HCT116 (cell line): Measurements from ENCODE around the gene RAPGEF2. TPM values are rescaled to one million over a fixed set of nuclear protein-coding genes. Genes with fewer than 3 reads are reported as not detected.

Experiments used
- ATAC-seq: fragments of 200-7000 bp; cut with Tn5 transposase; 2 replicates; pipeline ENCODE4 v1.9.1; 2020; ENCODE audit warnings: mild to moderate bottlenecking, moderate library complexity
- BruUV-seq: library from RNA; stranded (reverse); fragments of 400-500 nt; replicated peaks from 2 replicates; lab custom pipeline; 2021; lab: Mats Ljungman, UMichigan
- CTCF ChIA-PET: fragments of 300-600 bp; sonication (Branson Sonifier 250); formaldehyde crosslinking; loops from one replicate; lab custom pipeline; 2021; ENCODE audit warnings: antibody characterized with exemption; lab: Charles Lee
- POLR2A ChIA-PET: fragments of 300-600, 350-600 bp; sonication (Branson Sonifier 250); formaldehyde crosslinking; loops from one replicate; lab custom pipeline; 2021; ENCODE audit warnings: antibody characterized with exemption; lab: Charles Lee
- RAD21 ChIA-PET, 2 experiments: fragments of 300-600 bp; sonication (Branson Sonifier 250); formaldehyde crosslinking; loops; one replicate each; lab custom pipeline; 2023; ENCODE audit warnings: low total read pairs in 2 of 2; ENCODE audit not compliant: uncharacterized antibody in 2 of 2, unreplicated experiment in 2 of 2, low non-redundant PET in 1 of 2; lab: Charles Lee
- DNase-seq: peaks from one replicate; pipeline ENCODE4 v3.0.0-alpha.2; 2010; ENCODE audit warnings: low read depth, low spot score
- H2AFZ ChIP-seq: fragments of 200-600 bp; shearing (Covaris generic), sonication (generic); 2 replicates; pipeline ENCODE4 v1.6.1; 2017; ENCODE audit warnings: low read depth, mixed run types, mixed read lengths, antibody characterized with exemption, low read length; ENCODE audit not compliant: poor library complexity, severe bottlenecking
- H3K27ac ChIP-seq: 2 replicates; pipeline ENCODE4 v1.5.1; 2012; ENCODE audit warnings: low read depth, low read length
- H3K27me3 ChIP-seq: fragments of 200-600 bp; sonication (generic); 2 replicates; pipeline ENCODE4 v1.6.1; 2016; ENCODE audit warnings: mixed run types, low read length, mixed read lengths; ENCODE audit not compliant: insufficient read depth
- H3K36me3 ChIP-seq, 2 experiments: fragments of 200-500 bp in 1 of 2; fragments of 200-600 bp in 1 of 2; sonication (Bioruptor generic) in 1 of 2; sonication (generic) in 1 of 2; 2 replicates each; pipeline versions ENCODE4 v1.5.1 to v1.6.1; 2014 to 2016; ENCODE audit warnings: low read length in 2 of 2, inconsistent platforms in 1 of 2, mixed read lengths in 1 of 2, mixed run types in 1 of 2; ENCODE audit not compliant: insufficient read depth in 2 of 2, control insufficient read depth in 1 of 2
- H3K4me1 ChIP-seq, 2 experiments: fragments of 200-600 bp in 1 of 2; sonication (generic) in 1 of 2; 2 replicates each; pipeline versions ENCODE4 v1.5.1 to v1.6.1; 2012 to 2017; ENCODE audit warnings: low read length in 2 of 2, inconsistent platforms in 1 of 2, mild to moderate bottlenecking in 1 of 2, mixed read lengths in 1 of 2, mixed run types in 1 of 2, moderate library complexity in 1 of 2; ENCODE audit not compliant: insufficient read depth in 2 of 2, control insufficient read depth in 1 of 2
- H3K4me2 ChIP-seq: fragments of 200-600 bp; sonication (generic); 2 replicates; pipeline ENCODE4 v1.6.1; 2017; ENCODE audit warnings: mixed run types, low read length, mixed read lengths
- H3K4me3 ChIP-seq, 2 experiments: fragments of 200-600 bp in 1 of 2; sonication (generic) in 1 of 2; replicated peaks in 1 of 2; 2 replicates each; pipeline ENCODE4 v1.5.1; 2011 to 2016; ENCODE audit warnings: low read length in 2 of 2, control low read depth in 1 of 2, low read depth in 1 of 2, mild to moderate bottlenecking in 1 of 2, mixed read lengths in 1 of 2, mixed run types in 1 of 2
- H3K79me2 ChIP-seq: fragments of 200-600 bp; sonication (generic); 2 replicates; pipeline ENCODE4 v1.6.1; 2017; ENCODE audit warnings: mild to moderate bottlenecking, mixed run types, low read length, moderate library complexity, mixed read lengths; ENCODE audit not compliant: insufficient read depth
- H3K9ac ChIP-seq: fragments of 200-600 bp; sonication (generic); 2 replicates; pipeline ENCODE4 v1.6.1; 2016; ENCODE audit warnings: low read length, mixed read lengths
- H3K9me2 ChIP-seq: fragments of 200-600 bp; sonication (generic), shearing (Covaris generic); 2 replicates; pipeline ENCODE4 v1.6.1; 2017; ENCODE audit warnings: mixed run types, mild to moderate bottlenecking, moderate library complexity; ENCODE audit not compliant: insufficient read depth
- H3K9me3 ChIP-seq, 2 experiments: fragments of 200-500 bp in 1 of 2; fragments of 200-600 bp in 1 of 2; sonication (Bioruptor generic) in 1 of 2; sonication (generic) in 1 of 2; 2 replicates each; pipeline ENCODE4 v1.6.1; 2014 to 2017; ENCODE audit warnings: low read length in 2 of 2, mixed read lengths in 2 of 2, inconsistent platforms in 1 of 2, low read depth in 1 of 2, mild to moderate bottlenecking in 1 of 2, mixed run types in 1 of 2, moderate library complexity in 1 of 2; ENCODE audit not compliant: control insufficient read depth in 1 of 2, insufficient read depth in 1 of 2
- H4K20me1 ChIP-seq: fragments of 200-600 bp; sonication (generic), shearing (Covaris generic); 2 replicates; pipeline ENCODE4 v1.6.1; 2017; ENCODE audit warnings: mixed run types, mild to moderate bottlenecking, moderate library complexity; ENCODE audit not compliant: insufficient read depth
- CEBPB ChIP-seq: IDR thresholded peaks from 2 replicates; pipeline ENCODE4 v1.6.1; 2012; ENCODE audit warnings: low read depth
- EGR1 ChIP-seq: IDR thresholded peaks from 2 replicates; pipeline ENCODE4 v1.6.1; 2012; ENCODE audit warnings: low read depth
- ELF1 ChIP-seq: IDR thresholded peaks from 2 replicates; pipeline ENCODE4 v1.6.1; 2012; ENCODE audit warnings: low read depth, borderline replicate concordance
- POLR2AphosphoS5 ChIP-seq: IDR thresholded peaks from 2 replicates; pipeline ENCODE4 v1.6.1; 2011; ENCODE audit warnings: mild to moderate bottlenecking, low read depth, low read length, moderate library complexity
- SIN3A ChIP-seq: IDR thresholded peaks from 2 replicates; pipeline ENCODE4 v1.6.1; 2012; ENCODE audit warnings: low read depth
- TCF7L2 ChIP-seq: IDR thresholded peaks from 2 replicates; pipeline ENCODE4 v1.7.0; 2011; ENCODE audit warnings: borderline replicate concordance, inconsistent platforms; ENCODE audit not compliant: insufficient read depth, insufficient read length; ENCODE audit errors: extremely low read depth
- ZNF274 ChIP-seq: fragments of 200-500 bp; sonication (Bioruptor generic); IDR thresholded peaks from 2 replicates; pipeline ENCODE4 v1.6.1; 2014; ENCODE audit warnings: mild to moderate bottlenecking, low read depth, low read length, inconsistent platforms
- intact Hi-C: fragments of 100-400 bp; cut with micrococcal nuclease; formaldehyde crosslinking; loops from 2 replicates; pipeline ENCODE4 v1.10.0; 2022
- total RNA-seq: library from RNA; stranded (reverse); gene quantifications from one replicate; pipeline ENCODE4 v1.2.1, GENCODE V29; 2021; ENCODE audit not compliant: unreplicated experiment
- TF ChIP-seq, protein P1 (sequence below): IDR thresholded peaks from 2 replicates; pipeline ENCODE4 v1.6.1; 2012
- TF ChIP-seq, protein P2 (sequence below): IDR thresholded peaks from 2 replicates; pipeline ENCODE4 v1.6.1; 2012; ENCODE audit warnings: low read depth
- TF ChIP-seq, protein P3 (sequence below): IDR thresholded peaks from 2 replicates; pipeline ENCODE4 v1.6.1; 2011; ENCODE audit warnings: mild to moderate bottlenecking, low read length, moderate library complexity; ENCODE audit not compliant: insufficient replicate concordance; ENCODE audit errors: extremely low read depth
- TF ChIP-seq, protein P4 (sequence below): IDR thresholded peaks from 2 replicates; pipeline ENCODE4 v1.6.1; 2012

RAPGEF2 gene
- total RNA-seq, 1 experiment from 2014 or later, result 21.2 TPM

DNA sequence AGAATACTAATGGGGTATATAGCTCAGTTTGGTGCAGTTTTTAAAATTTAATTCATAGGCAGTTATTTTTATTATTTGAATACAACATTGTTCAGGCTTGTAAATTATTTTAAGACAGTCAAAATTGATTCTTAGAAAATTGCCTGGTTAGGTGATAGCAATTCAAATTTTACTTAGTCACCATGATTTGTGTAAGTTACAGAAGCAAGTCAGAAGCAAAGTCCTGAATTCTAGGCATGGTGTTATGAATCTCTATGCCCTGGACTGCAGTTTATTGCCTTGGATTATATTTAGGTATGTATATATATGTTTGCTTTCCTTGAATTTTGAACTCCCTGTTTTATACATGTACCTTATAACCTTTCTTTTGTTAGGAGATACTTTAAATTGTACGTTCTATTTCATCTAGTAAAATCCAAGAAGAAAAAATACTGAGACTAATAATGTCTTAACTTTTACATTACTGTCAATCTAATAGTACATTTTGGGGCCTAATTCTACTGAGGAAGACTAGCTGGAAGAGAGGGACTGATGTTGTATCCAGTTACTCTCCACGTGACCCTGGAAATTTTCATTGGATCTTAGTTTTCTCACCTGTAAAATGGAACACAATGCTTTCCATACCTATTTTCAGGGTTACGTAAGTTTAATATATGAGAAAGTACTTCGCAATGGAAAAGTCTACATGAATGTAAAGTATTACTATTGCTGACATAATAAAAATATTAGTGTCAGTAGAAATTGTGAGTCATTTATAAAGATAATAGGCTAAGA, 25.1 kb downstream of the RAPGEF2 start:
- Histone ChIP-seq H2AFZ (no peak overlapping the region), H3K27me3 (no peaks in the 10 kb centered on the region), H3K9me3 (no peaks in the 10 kb centered on the region), H3K9me2 (no peaks in the 10 kb centered on the region), H3K4me3 (no peak overlapping the region), H3K79me2 (peaks cover 12% of the 10 kb centered on the region; the same call in 1 of the 2 replicates), H3K9ac (no peak overlapping the region), H3K4me1 (no peaks in the 10 kb centered on the region; a peak in 1 of 4 replicates), H4K20me1 (0 out of 2 replicates have a peak, but pooled peaks cover 3% of the 10 kb centered on the region), H3K27ac (no peak overlapping the region), H3K36me3 (no peaks in the 10 kb centered on the region), H3K4me2 (no peak overlapping the region)
- POLR2A ChIA-PET, result no interaction called here
- BruUV-seq, result no TSS peak
- RAD21 ChIA-PET, result no interaction called here
- intact Hi-C loops, result no loop called here
- TF ChIP-seq POLR2AphosphoS5, result no peak
- TF ChIP-seq CEBPB, result no peak
- ATAC-seq (no peak), DNase-seq (no peak)
- CTCF ChIA-PET, result no interaction called here

DNA sequence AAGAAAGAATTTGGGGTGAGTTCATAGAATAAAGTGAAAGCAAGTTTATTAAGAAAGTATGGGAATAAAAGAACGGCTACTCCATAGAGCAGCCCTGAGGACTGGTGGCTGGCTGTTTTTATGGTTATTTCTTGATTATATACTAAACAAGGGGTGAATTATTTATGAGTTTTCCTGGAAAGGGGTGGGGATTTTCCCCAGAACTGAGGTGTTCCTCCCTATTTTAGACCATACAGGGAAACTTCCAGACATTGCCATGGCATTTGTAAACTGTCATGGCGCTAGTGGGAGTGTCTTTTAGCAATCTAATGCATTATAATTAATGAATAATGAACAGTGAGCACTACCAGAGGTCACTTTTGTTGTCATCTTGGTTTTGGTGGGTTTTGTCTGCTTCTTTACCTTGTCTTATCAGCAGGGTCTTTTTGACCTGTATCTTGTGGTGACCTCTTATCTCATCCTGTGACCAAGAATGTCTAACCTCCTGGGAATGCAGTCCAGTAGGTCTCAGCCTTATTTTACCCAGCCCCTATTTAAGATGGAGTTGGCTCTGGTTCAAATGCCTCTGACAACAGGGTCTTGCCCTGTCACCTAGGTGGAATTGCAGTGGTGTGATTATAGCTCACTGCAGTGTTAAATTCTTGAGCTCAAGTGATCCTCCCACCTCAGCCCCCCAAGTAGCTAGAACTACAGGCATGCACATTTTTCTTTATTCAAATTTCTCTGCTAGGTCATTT, 27.1 kb downstream of the RAPGEF2 start:
- no peak overlapping the region for H2AFZ ChIP-seq
- intact Hi-C loops, result no loop called here
- ChIA-PET RAD21 (no interaction called here), POLR2A (no interaction called here), CTCF (no interaction called here)
- peaks cover 12% of the 10 kb centered on the region; the same call in 1 of the 2 replicates for H3K79me2 ChIP-seq
- no peaks in the 10 kb centered on the region for H3K27me3 ChIP-seq
- DNase-seq (no peak), ATAC-seq (no peak)
- H4K20me1 ChIP-seq, result 0 out of 2 replicates have a peak, but pooled peaks cover 7% of the 10 kb centered on the region
- H3K9me3 ChIP-seq, result no peaks in the 10 kb centered on the region
- H3K9ac ChIP-seq, result no peak overlapping the region
- H3K4me3 ChIP-seq, result no peak overlapping the region
- no peak overlapping the region for H3K27ac ChIP-seq
- no peaks in the 10 kb centered on the region; a peak in 1 of 4 replicates for H3K4me1 ChIP-seq
- H3K36me3 ChIP-seq, result no peaks in the 10 kb centered on the region
- no peak overlapping the region for H3K4me2 ChIP-seq
- no peaks in the 10 kb centered on the region for H3K9me2 ChIP-seq
- no TSS peak for BruUV-seq
- TF ChIP-seq EGR1 (no peak), TCF7L2 (no peak), POLR2AphosphoS5 (no peak), ZNF274 (no peak), ELF1 (no peak), SIN3A (no peak)
- TF ChIP-seq, protein P1, sequence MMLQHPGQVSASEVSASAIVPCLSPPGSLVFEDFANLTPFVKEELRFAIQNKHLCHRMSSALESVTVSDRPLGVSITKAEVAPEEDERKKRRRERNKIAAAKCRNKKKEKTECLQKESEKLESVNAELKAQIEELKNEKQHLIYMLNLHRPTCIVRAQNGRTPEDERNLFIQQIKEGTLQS, result no peak
- TF ChIP-seq, protein P2, sequence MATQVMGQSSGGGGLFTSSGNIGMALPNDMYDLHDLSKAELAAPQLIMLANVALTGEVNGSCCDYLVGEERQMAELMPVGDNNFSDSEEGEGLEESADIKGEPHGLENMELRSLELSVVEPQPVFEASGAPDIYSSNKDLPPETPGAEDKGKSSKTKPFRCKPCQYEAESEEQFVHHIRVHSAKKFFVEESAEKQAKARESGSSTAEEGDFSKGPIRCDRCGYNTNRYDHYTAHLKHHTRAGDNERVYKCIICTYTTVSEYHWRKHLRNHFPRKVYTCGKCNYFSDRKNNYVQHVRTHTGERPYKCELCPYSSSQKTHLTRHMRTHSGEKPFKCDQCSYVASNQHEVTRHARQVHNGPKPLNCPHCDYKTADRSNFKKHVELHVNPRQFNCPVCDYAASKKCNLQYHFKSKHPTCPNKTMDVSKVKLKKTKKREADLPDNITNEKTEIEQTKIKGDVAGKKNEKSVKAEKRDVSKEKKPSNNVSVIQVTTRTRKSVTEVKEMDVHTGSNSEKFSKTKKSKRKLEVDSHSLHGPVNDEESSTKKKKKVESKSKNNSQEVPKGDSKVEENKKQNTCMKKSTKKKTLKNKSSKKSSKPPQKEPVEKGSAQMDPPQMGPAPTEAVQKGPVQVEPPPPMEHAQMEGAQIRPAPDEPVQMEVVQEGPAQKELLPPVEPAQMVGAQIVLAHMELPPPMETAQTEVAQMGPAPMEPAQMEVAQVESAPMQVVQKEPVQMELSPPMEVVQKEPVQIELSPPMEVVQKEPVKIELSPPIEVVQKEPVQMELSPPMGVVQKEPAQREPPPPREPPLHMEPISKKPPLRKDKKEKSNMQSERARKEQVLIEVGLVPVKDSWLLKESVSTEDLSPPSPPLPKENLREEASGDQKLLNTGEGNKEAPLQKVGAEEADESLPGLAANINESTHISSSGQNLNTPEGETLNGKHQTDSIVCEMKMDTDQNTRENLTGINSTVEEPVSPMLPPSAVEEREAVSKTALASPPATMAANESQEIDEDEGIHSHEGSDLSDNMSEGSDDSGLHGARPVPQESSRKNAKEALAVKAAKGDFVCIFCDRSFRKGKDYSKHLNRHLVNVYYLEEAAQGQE, result no peak
- TF ChIP-seq, protein P3, sequence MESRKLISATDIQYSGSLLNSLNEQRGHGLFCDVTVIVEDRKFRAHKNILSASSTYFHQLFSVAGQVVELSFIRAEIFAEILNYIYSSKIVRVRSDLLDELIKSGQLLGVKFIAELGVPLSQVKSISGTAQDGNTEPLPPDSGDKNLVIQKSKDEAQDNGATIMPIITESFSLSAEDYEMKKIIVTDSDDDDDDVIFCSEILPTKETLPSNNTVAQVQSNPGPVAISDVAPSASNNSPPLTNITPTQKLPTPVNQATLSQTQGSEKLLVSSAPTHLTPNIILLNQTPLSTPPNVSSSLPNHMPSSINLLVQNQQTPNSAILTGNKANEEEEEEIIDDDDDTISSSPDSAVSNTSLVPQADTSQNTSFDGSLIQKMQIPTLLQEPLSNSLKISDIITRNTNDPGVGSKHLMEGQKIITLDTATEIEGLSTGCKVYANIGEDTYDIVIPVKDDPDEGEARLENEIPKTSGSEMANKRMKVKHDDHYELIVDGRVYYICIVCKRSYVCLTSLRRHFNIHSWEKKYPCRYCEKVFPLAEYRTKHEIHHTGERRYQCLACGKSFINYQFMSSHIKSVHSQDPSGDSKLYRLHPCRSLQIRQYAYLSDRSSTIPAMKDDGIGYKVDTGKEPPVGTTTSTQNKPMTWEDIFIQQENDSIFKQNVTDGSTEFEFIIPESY, result no peak
- TF ChIP-seq, protein P4, sequence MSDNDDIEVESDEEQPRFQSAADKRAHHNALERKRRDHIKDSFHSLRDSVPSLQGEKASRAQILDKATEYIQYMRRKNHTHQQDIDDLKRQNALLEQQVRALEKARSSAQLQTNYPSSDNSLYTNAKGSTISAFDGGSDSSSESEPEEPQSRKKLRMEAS, result no peak
